WTC11 (cell line): ENCODE data around the gene MGRN1.

Experiments used
- TEAD4 ChIP-seq: sonication (generic); formaldehyde crosslinking; IDR thresholded peaks from 2 replicates; pipeline ENCODE4 v1.8.0; 2022; ENCODE audit warnings: mild to moderate bottlenecking, missing genetic modification reagents
- ZNF416 ChIP-seq: fragments of 250-450 bp; sonication (Bioruptor Pico); IDR thresholded peaks from 2 replicates; pipeline ENCODE4 v1.9.0; 2021; ENCODE audit warnings: mild to moderate bottlenecking, inconsistent platforms
- TF ChIP-seq, protein P1 (sequence below): fragments of 200-600 bp; IDR thresholded peaks from 2 replicates; pipeline ENCODE4 v1.8.0; 2022; ENCODE audit warnings: antibody characterized with exemption

DNA sequence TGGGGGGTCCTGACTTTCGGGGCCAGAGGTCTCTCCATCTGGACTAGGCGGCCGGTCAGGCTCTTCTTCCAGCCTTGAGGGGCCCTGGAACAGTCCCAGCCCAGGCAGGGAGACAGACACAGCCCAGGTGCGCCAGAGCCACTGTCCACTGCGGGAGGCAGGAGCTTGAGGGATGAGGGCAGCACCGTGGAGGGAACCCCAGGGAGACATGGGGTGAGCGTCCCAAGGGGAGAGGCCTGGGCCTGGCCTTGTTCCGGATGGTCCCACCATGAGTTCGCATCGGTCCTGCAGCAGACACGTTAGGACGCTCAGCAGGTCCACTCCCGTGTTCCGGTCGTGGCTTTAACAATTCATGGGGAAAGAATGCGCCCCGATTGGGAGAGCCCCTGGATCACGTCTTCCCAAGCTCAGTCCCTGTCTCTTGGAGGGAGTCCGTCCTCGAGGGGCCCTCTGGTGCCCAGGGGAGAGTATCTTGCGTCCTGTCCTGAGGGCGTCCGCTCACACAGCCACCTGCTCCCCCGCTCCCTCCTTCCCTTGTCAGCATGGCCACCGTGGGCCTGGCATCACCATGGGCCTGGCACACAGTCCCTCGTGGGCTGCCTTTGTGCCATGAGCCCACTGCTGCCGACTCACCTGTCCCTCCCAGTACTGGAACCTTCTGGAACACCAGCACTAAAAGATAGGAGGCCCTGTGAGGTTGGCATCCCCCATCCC lies 62.0 kb downstream of the MGRN1 start:
- TF ChIP-seq ZNF416 (CRISPR knock-in tag) (no peak), TEAD4 (CRISPR knock-in tag) (no peak)
- TF ChIP-seq, protein P1, sequence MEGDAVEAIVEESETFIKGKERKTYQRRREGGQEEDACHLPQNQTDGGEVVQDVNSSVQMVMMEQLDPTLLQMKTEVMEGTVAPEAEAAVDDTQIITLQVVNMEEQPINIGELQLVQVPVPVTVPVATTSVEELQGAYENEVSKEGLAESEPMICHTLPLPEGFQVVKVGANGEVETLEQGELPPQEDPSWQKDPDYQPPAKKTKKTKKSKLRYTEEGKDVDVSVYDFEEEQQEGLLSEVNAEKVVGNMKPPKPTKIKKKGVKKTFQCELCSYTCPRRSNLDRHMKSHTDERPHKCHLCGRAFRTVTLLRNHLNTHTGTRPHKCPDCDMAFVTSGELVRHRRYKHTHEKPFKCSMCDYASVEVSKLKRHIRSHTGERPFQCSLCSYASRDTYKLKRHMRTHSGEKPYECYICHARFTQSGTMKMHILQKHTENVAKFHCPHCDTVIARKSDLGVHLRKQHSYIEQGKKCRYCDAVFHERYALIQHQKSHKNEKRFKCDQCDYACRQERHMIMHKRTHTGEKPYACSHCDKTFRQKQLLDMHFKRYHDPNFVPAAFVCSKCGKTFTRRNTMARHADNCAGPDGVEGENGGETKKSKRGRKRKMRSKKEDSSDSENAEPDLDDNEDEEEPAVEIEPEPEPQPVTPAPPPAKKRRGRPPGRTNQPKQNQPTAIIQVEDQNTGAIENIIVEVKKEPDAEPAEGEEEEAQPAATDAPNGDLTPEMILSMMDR: no peak
